Cardiac muscle cell (in vitro differentiated cells and primary cell): Measurements from ENCODE around the gene APOL1. TPM values are rescaled to one million over a fixed set of nuclear protein-coding genes. Genes with fewer than 3 reads are reported as not detected.

Source experiments
- DNase-seq, 2 donors: peaks; one replicate each; pipeline versions ENCODE4 v3.0.0 to v3.0.0-alpha.2; 2010 to 2017; ENCODE audit warnings: low read depth in 1 of 2, low spot score in 1 of 2
- H3K27ac ChIP-seq: fragments of 200-600 bp; sonication (generic); 2 replicates; pipeline ENCODE4 v1.5.1; 2016
- H3K27me3 ChIP-seq: fragments of 200-600 bp; sonication (generic); 2 replicates; pipeline ENCODE4 v1.6.0; 2016; ENCODE audit warnings: control low read depth
- H3K36me3 ChIP-seq: fragments of 200-600 bp; sonication (generic); 2 replicates; pipeline ENCODE4 v1.5.1; 2016; ENCODE audit warnings: control low read depth
- H3K4me1 ChIP-seq: fragments of 200-600 bp; sonication (generic); 2 replicates; pipeline ENCODE4 v1.8.1; 2017; ENCODE audit warnings: low read depth, mild to moderate bottlenecking, mixed run types
- H3K4me3 ChIP-seq: fragments of 200-600 bp; sonication (generic); 2 replicates; pipeline ENCODE4 v1.5.1; 2016; ENCODE audit warnings: mild to moderate bottlenecking
- H3K9me3 ChIP-seq: fragments of 200-600 bp; sonication (generic); 2 replicates; pipeline ENCODE4 v1.5.1; 2017; ENCODE audit warnings: low read depth, mild to moderate bottlenecking, control low read depth
- CTCF ChIP-seq: IDR thresholded peaks from 2 replicates; pipeline ENCODE4 v1.5.1; 2012; ENCODE audit warnings: low read depth, mild to moderate bottlenecking, low read length
- polyA plus RNA-seq: library from polyadenylated mRNA; unstranded; fragments of >200 nt; fragmentation: Nextera tagmentation; extraction: Ambion mirVana; gene quantifications from 2 replicates; pipeline ENCODE4 v1.2.1, GENCODE V29; 2016
- total RNA-seq: library from RNA; depleted of rRNA; stranded (reverse); fragments of >200 nt; gene quantifications from 2 replicates; pipeline ENCODE4 v1.2.3, GENCODE V29; 2016

The APOL1 gene
- total and polyA plus RNA-seq, 2 experiments from 2014 or later = 0.06 TPM; not detected in 1

- Histone ChIP-seq H3K27me3 (no peaks in the 10 kb centered on the region), H3K36me3 (peaks cover 76% of the 10 kb centered on the region)
Observed at GRCh38 chr22:36303115-36303467, 50.2 kb downstream of the APOL1 start.

GRCh38 chr22:36303874-36304273, 50.9 kb downstream of the APOL1 start:
- no peaks in the 10 kb centered on the region for H3K9me3 ChIP-seq
- peaks cover 73% of the 10 kb centered on the region for H3K36me3 ChIP-seq
- TF ChIP-seq CTCF = no peak
- no peaks in the 10 kb centered on the region for H3K27me3 ChIP-seq
- DNase-seq = no peak
- no peak overlapping the region for H3K27ac ChIP-seq
- H3K4me3 ChIP-seq = no peak overlapping the region
- H3K4me1 ChIP-seq = no peaks in the 10 kb centered on the region

More at GRCh38 chr22:36303115-36303467, 50.2 kb downstream of the APOL1 start:
- H3K27ac ChIP-seq = no peak overlapping the region
- no peaks in the 10 kb centered on the region for H3K9me3 ChIP-seq
- no peak for TF ChIP-seq CTCF
- H3K4me3 ChIP-seq = no peak overlapping the region
- no peak for DNase-seq
- H3K4me1 ChIP-seq = no peaks in the 10 kb centered on the region

GRCh38 chr22:36304429-36304828, 51.5 kb downstream of the APOL1 start:
- Histone ChIP-seq H3K9me3 (no peaks in the 10 kb centered on the region), H3K27me3 (no peaks in the 10 kb centered on the region), H3K4me1 (no peaks in the 10 kb centered on the region), H3K27ac (no peak overlapping the region), H3K36me3 (peaks cover 73% of the 10 kb centered on the region), H3K4me3 (no peak overlapping the region)
- TF ChIP-seq CTCF = no peak
- DNase-seq = no peak

- Histone ChIP-seq H3K36me3 (peaks cover 66% of the 10 kb centered on the region), H3K9me3 (no peaks in the 10 kb centered on the region)
Observed at GRCh38 chr22:36305813-36306212, 52.9 kb downstream of the APOL1 start.

GRCh38 chr22:36306227-36306626, 53.3 kb downstream of the APOL1 start:
- no peaks in the 10 kb centered on the region for H3K27me3 ChIP-seq
- DNase-seq = no peak
- H3K4me1 ChIP-seq = no peaks in the 10 kb centered on the region
- H3K36me3 ChIP-seq = peaks cover 66% of the 10 kb centered on the region
- TF ChIP-seq CTCF = no peak
- no peak overlapping the region for H3K4me3 ChIP-seq
- H3K9me3 ChIP-seq = no peaks in the 10 kb centered on the region
- no peak overlapping the region for H3K27ac ChIP-seq

More at GRCh38 chr22:36305813-36306212, 52.9 kb downstream of the APOL1 start:
- H3K27ac ChIP-seq = no peak overlapping the region
- H3K4me3 ChIP-seq = no peak overlapping the region
- no peak for DNase-seq
- TF ChIP-seq CTCF = no peak
- H3K4me1 ChIP-seq = no peaks in the 10 kb centered on the region
- H3K27me3 ChIP-seq = no peaks in the 10 kb centered on the region

GRCh38 chr22:36308880-36309279, 55.9 kb downstream of the APOL1 start:
- Histone ChIP-seq H3K36me3 (peaks cover 71% of the 10 kb centered on the region), H3K4me3 (no peak overlapping the region), H3K27ac (no peak overlapping the region), H3K9me3 (no peaks in the 10 kb centered on the region), H3K27me3 (no peaks in the 10 kb centered on the region), H3K4me1 (no peaks in the 10 kb centered on the region)
- no peak for DNase-seq
- no peak for TF ChIP-seq CTCF
